ENCODE data around the gene PRDM10. TPM values are rescaled to one million over a fixed set of nuclear protein-coding genes. Genes with fewer than 3 reads are reported as not detected.

The PRDM10 gene
- total and polyA plus RNA-seq, 8 donors: 1.7 to 148 (median 7.0) TPM

GRCh38 chr11:129852125-129852740 is 150.4 kb downstream of the PRDM10 start:
- H3K4me1 ChIP-seq: peaks cover 10 to 18% (median 14%) of the 10 kb centered on the region in 4 donors
- no peaks in the 10 kb centered on the region for H3K36me3 ChIP-seq
- H3K27me3 ChIP-seq: no peaks in the 10 kb centered on the region
- no peak for DNase-seq
- WGBS, 5 donors: 81 to 87% (median 86%) methylated on average over 15 of the region's 15 CpGs
- no peak overlapping the region for H3K27ac ChIP-seq
- intact Hi-C loops (cut with DNase I; ENCODE audit: low total_unique reads): no loop called here
- TF ChIP-seq POLR2AphosphoS5 (IDR thresholded peaks at IDR 0.05) (no peak), POLR2A (IDR thresholded peaks at IDR 0.05) (no peak), CTCF (IDR thresholded peaks at IDR 0.05) (no peak), EP300 (IDR thresholded peaks at IDR 0.05) (no peak)
- no peak overlapping the region for H3K4me3 ChIP-seq
- H3K9me3 ChIP-seq: no peaks in the 10 kb centered on the region

Other genes with a start within 250 kb of the PRDM10 start
- 10 to 100 TPM in 3 of 5 donors, 1 to 10 TPM in 2; 3.6 to 80.6 (median 37.1) TPM for gene TMEM45B, start 187.0 kb downstream of the PRDM10 start, total RNA-seq
- 10 to 100 TPM in 2 of 3 donors, 1 to 10 TPM in 1; 5.3 to 22.1 (median 16.5) TPM for gene TMEM45B, start 187.0 kb downstream of the PRDM10 start, polyA plus RNA-seq
- gene NFRKB, start 107.3 kb downstream of the PRDM10 start, total RNA-seq: 100 to 1,000 TPM in 1 of 5 donors, 10 to 100 TPM in 3, 1 to 10 TPM in 1; 5.8 to 127 (median 33.3) TPM
- 1 to 10 TPM; 4.4 to 7.2 (median 5.4) TPM for gene NFRKB, start 107.3 kb downstream of the PRDM10 start, polyA plus RNA-seq
- 100 to 1,000 TPM in 4 of 5 donors, 10 to 100 TPM in 1; 89.9 to 563 (median 217) TPM for gene APLP2, start 67.1 kb upstream of the PRDM10 start, total RNA-seq
- 10 to 100 TPM; 41.1 to 76.7 (median 64.0) TPM for gene APLP2, start 67.1 kb upstream of the PRDM10 start, polyA plus RNA-seq
- 100 to 1,000 TPM in 2 of 5 donors, 10 to 100 TPM in 3; 43.9 to 380 (median 62.5) TPM for gene ST14, start 156.9 kb upstream of the PRDM10 start, total RNA-seq
- 10 to 100 TPM; 12.4 to 48.6 (median 48.3) TPM for gene ST14, start 156.9 kb upstream of the PRDM10 start, polyA plus RNA-seq